ENCODE data around the gene IFIT3. TPM values are rescaled to one million over a fixed set of nuclear protein-coding genes. Genes with fewer than 3 reads are reported as not detected.
A peak's percentile ranks its signal among the peaks of the same experiment; 100 is the strongest.

IFIT3 gene
- total and polyA plus RNA-seq, 2 donors, result 31.5 to 33.4 TPM

DNA sequence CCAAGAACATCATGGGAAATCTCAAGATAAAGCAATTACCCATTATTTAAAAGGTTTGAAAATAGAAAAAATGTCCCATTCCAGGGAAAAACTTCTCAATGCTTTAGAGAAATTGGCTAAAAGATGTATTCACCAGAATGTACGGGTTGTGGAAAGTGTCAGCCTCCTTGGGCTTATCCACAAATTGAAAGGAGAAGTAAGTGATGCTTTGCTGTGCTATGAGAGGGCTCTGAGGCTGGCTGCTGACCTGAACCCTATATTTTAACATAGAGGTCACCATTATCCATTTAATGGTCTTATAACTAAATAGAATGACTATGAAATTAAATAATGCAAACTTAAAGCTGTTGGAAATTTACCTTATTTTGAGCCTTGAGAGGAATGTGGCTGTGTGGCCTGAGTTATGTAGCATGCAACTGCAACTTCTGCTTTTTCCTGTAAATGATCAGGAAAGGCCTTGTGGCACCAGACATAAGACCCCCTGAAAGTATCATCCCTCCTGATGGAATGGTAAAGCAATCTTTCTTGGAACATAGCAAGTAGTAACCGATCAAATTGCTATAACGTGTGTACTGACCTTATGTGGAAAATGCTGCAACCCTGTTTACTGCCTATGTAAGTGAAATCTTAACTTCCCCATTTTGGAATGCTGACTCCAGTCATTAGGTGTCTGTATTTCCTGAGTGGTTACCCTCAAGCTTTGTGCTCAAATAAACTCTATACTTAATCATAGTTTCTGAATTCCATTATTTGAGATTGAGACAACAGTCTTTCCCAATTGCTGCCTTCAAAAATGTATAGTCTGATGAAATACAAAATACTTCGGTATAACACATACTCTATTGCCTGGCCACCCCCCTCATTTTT lies 56.9 kb downstream of the IFIT3 start:
- Histone ChIP-seq H3K4me3 (ENCODE audit: low read length in 2 of 2) (no peak overlapping the region), H3K36me3 (ENCODE audit: control insufficient read depth in 2 of 2, insufficient read depth in 2 of 2, low read length in 1 of 2) (no peaks in the 10 kb centered on the region), H3K4me1 (ENCODE audit: control insufficient read depth in 2 of 2, insufficient read depth in 2 of 2, low read length in 2 of 2) (no peaks in the 10 kb centered on the region), H3K27me3 (ENCODE audit: control insufficient read depth in 2 of 2, insufficient read depth in 1 of 2, low read length in 1 of 2) (no peaks in the 10 kb centered on the region), H3K9me3 (ENCODE audit: control insufficient read depth in 2 of 2, insufficient read depth in 1 of 2, low read length in 1 of 2) (no peaks in the 10 kb centered on the region), H3K27ac (ENCODE audit: low read depth in 1 of 2, low read length in 1 of 2) (no peak overlapping the region)
- DNase-seq (ENCODE audit: low read depth in 6 of 9, low spot score in 9 of 9), result no peak
- WGBS, result 17% methylated on average over 4 of the region's 4 CpGs

- no peak for DNase-seq (ENCODE audit: low read depth in 6 of 9, low spot score in 9 of 9)
- no peak overlapping the region for H3K27ac ChIP-seq (ENCODE audit: low read depth in 1 of 2, low read length in 1 of 2)
- H3K4me3 ChIP-seq (ENCODE audit: low read length in 2 of 2), result no peak overlapping the region
- H3K36me3 ChIP-seq (ENCODE audit: control insufficient read depth in 2 of 2, insufficient read depth in 2 of 2, low read length in 1 of 2), result no peaks in the 10 kb centered on the region
- peaks cover 7% of the 10 kb centered on the region in 2 donors for H3K4me1 ChIP-seq (ENCODE audit: control insufficient read depth in 2 of 2, insufficient read depth in 2 of 2, low read length in 2 of 2)
- 97% methylated on average over 2 of the region's 2 CpGs for WGBS
- H3K9me3 ChIP-seq (ENCODE audit: control insufficient read depth in 2 of 2, insufficient read depth in 1 of 2, low read length in 1 of 2), result no peaks in the 10 kb centered on the region
- H3K27me3 ChIP-seq (ENCODE audit: control insufficient read depth in 2 of 2, insufficient read depth in 1 of 2, low read length in 1 of 2), result no peaks in the 10 kb centered on the region
Measured at GRCh38 chr10:89388806-89389205, 61.0 kb downstream of the IFIT3 start.

DNA sequence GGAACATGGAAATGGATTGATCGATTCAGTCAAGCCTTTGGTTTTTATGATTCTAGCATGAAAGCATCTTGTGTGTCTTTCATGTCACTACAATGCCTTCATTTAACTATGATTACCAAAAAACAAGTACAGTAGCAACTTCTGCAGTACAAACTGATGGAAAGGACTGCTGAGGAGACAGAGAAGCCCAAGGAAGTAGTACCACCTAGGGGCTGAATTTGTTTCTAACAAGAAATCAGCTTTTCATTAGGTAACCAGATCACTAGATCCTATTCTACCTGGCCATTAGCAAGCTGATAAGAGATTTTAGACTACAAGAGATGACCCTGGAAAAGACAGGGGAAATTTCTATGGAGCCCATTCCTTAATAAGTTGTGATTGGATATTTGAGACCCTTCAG lies 61.5 kb downstream of the IFIT3 start:
- WGBS, result 96% methylated on average over 1 of the region's 1 CpG
- peaks cover 7% of the 10 kb centered on the region in 2 donors for H3K4me1 ChIP-seq (ENCODE audit: control insufficient read depth in 2 of 2, insufficient read depth in 2 of 2, low read length in 2 of 2)

More for the DNA sequence above, 61.5 kb downstream of the IFIT3 start:
- no peak overlapping the region for H3K27ac ChIP-seq (ENCODE audit: low read depth in 1 of 2, low read length in 1 of 2)
- no peaks in the 10 kb centered on the region for H3K36me3 ChIP-seq (ENCODE audit: control insufficient read depth in 2 of 2, insufficient read depth in 2 of 2, low read length in 1 of 2)
- H3K9me3 ChIP-seq (ENCODE audit: control insufficient read depth in 2 of 2, insufficient read depth in 1 of 2, low read length in 1 of 2), result no peaks in the 10 kb centered on the region
- DNase-seq (ENCODE audit: low read depth in 6 of 9, low spot score in 9 of 9), result peak in 1 of 9 donors; percentile 24
- H3K27me3 ChIP-seq (ENCODE audit: control insufficient read depth in 2 of 2, insufficient read depth in 1 of 2, low read length in 1 of 2), result no peaks in the 10 kb centered on the region
- H3K4me3 ChIP-seq (ENCODE audit: low read length in 2 of 2), result no peak overlapping the region

Other genes with a start within 250 kb of the IFIT3 start
- gene CH25H, start 120.7 kb upstream of the IFIT3 start, total RNA-seq, result 8.5 TPM
- gene CH25H, start 120.7 kb upstream of the IFIT3 start, polyA plus RNA-seq, result 23.8 TPM
- gene LIPA, start 76.2 kb upstream of the IFIT3 start, total RNA-seq, result 45.9 TPM
- gene LIPA, start 76.2 kb upstream of the IFIT3 start, polyA plus RNA-seq, result 62.3 TPM
- 8.7 TPM for gene IFIT2, start 26.0 kb upstream of the IFIT3 start, total RNA-seq
- gene IFIT2, start 26.0 kb upstream of the IFIT3 start, polyA plus RNA-seq, result 16.0 TPM
- 0.38 TPM for gene IFIT1B, start 50.1 kb downstream of the IFIT3 start, total RNA-seq
- 0.07 TPM for gene IFIT1B, start 50.1 kb downstream of the IFIT3 start, polyA plus RNA-seq
- 48.4 TPM for gene IFIT1, start 64.6 kb downstream of the IFIT3 start, total RNA-seq
- 43.4 TPM for gene IFIT1, start 64.6 kb downstream of the IFIT3 start, polyA plus RNA-seq
- 17.6 TPM for gene IFIT5, start 86.6 kb downstream of the IFIT3 start, total RNA-seq
- 17.4 TPM for gene IFIT5, start 86.6 kb downstream of the IFIT3 start, polyA plus RNA-seq
- 0.24 TPM for gene SLC16A12, start 207.6 kb downstream of the IFIT3 start, total RNA-seq
- 1.5 TPM for gene SLC16A12, start 207.6 kb downstream of the IFIT3 start, polyA plus RNA-seq

All from thymus (tissue), 11 donors.